ENCODE measurements around the gene ZNF500.
A peak's percentile ranks its signal among the peaks of the same experiment; 100 is the strongest.

Gene ZNF500

DNA sequence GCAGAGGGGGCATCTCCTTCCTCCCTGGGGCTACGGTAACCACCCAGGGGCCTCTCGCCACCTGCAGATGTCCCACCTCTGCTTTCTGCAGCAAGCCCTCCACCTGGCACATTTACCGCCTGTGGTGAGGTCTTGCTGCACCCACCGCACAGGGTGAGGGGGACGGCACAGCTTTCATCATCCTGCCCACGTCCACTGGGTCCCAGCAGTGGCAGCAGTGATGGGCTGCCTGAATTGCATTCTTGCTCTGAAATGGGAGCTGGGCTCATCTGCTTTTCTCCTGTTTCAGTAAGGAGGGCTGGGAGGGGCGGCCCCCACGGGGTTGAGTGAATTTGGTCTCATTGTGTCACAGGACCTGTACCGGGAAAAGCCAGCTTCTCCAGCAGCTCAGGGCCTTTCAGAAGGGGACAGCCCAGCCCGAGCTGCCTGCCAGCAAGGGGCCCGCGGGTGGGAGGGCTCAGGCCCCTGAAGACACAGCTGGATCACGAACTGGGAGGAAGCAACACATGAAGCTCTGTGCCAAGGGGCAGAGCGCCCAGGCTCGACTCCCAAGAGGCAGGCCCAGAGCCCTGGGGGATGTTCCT, 19.9 kb downstream of the ZNF500 start:
- no peak overlapping the region for H2BK5ac ChIP-seq (ENCODE audit: low read depth, low read length, poor library complexity, severe bottlenecking)
- no peak overlapping the region for H3K14ac ChIP-seq (ENCODE audit: low read length in 2 of 2)
- H2BK12ac ChIP-seq (ENCODE audit: low read length in 2 of 2) = no peak overlapping the region
- H3K18ac ChIP-seq (ENCODE audit: low read depth in 1 of 2, low read length in 2 of 2) = no peak overlapping the region
- H3K27me3 ChIP-seq (ENCODE audit: control insufficient read depth in 1 of 2, insufficient read depth in 1 of 2, low read length in 2 of 2) = no peaks in the 10 kb centered on the region
- peaks cover 4% of the 10 kb centered on the region for H3K79me1 ChIP-seq (replicated peaks; ENCODE audit: low read length, poor library complexity, severe bottlenecking)
- H3K9ac ChIP-seq (ENCODE audit: low read length) = no peak overlapping the region
- no peak overlapping the region for H3K4ac ChIP-seq (ENCODE audit: low read depth in 1 of 2, low read length in 2 of 2)
- H4K91ac ChIP-seq (ENCODE audit: low read length) = no peak overlapping the region
- no peak overlapping the region for H2BK15ac ChIP-seq (ENCODE audit: low read depth, poor library complexity, severe bottlenecking)
- H3K36me3 ChIP-seq (ENCODE audit: control insufficient read depth in 1 of 2, insufficient read depth in 2 of 2, low read depth in 1 of 2, low read length in 2 of 2) = peaks cover 18 to 40% of the 10 kb centered on the region in 2 experiments
- peak overlapping the region in 1 of 2 experiments; percentile 9 for H3K23ac ChIP-seq (ENCODE audit: low read length in 2 of 2)
- H3K9me3 ChIP-seq (ENCODE audit: control insufficient read depth, low read length) = no peaks in the 10 kb centered on the region
- no peak overlapping the region for H2BK120ac ChIP-seq (ENCODE audit: low read depth, low read length)
- no peak overlapping the region for H2AK5ac ChIP-seq (ENCODE audit: low read length, severe bottlenecking)
- no peak overlapping the region for H3K4me3 ChIP-seq (ENCODE audit: insufficient read depth in 1 of 2, low read depth in 1 of 2, low read length in 2 of 2)
- H4K8ac ChIP-seq (ENCODE audit: low read length) = no peak overlapping the region
- H3K4me2 ChIP-seq (ENCODE audit: low read length, poor library complexity, severe bottlenecking) = no peak overlapping the region
- H2AFZ ChIP-seq (ENCODE audit: low read depth, low read length) = no peak overlapping the region
- H3K27ac ChIP-seq (ENCODE audit: low read length, poor library complexity, severe bottlenecking) = no peak overlapping the region
- DNase-seq = no peak
- WGBS = 84% methylated on average over 15 of the region's 15 CpGs
- peaks cover 5% of the 10 kb centered on the region for H3K4me1 ChIP-seq (ENCODE audit: control insufficient read depth, insufficient read depth, low read depth, low read length)

DNA sequence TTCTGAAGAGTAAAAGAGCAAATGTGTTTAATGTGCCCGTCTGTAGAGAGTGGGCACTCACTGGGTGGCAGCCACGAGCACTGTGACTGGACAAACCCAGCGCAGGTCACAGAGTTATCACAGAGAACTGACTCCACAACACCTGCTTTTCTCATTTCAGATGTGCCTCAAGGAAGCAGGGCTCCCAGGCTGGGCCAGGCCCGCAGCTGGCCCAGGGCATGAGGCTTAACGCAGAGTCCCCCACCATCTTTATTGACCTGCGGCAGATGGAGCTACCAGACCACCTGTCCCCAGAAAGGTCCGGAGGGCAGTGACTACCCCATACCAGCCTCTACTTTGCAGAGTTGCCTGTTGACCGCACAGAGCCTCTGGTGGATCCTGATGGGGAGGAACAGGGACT, 20.7 kb downstream of the ZNF500 start:
- no peak for DNase-seq
- no peak overlapping the region for H3K18ac ChIP-seq (ENCODE audit: low read depth in 1 of 2, low read length in 2 of 2)
- no peak overlapping the region for H4K8ac ChIP-seq (ENCODE audit: low read length)
- no peak overlapping the region for H3K23ac ChIP-seq (ENCODE audit: low read length in 2 of 2)
- no peak overlapping the region for H3K4ac ChIP-seq (ENCODE audit: low read depth in 1 of 2, low read length in 2 of 2)
- H4K91ac ChIP-seq (ENCODE audit: low read length) = no peak overlapping the region
- 97% methylated on average over 8 of the region's 8 CpGs for WGBS
- H3K79me1 ChIP-seq (replicated peaks; ENCODE audit: low read length, poor library complexity, severe bottlenecking) = peaks cover 2% of the 10 kb centered on the region
- no peak overlapping the region for H2BK120ac ChIP-seq (ENCODE audit: low read depth, low read length)
- H2BK15ac ChIP-seq (ENCODE audit: low read depth, poor library complexity, severe bottlenecking) = no peak overlapping the region
- H3K4me1 ChIP-seq (ENCODE audit: control insufficient read depth, insufficient read depth, low read depth, low read length) = peaks cover 5% of the 10 kb centered on the region
- no peak overlapping the region for H2BK12ac ChIP-seq (ENCODE audit: low read length in 2 of 2)
- H2AFZ ChIP-seq (ENCODE audit: low read depth, low read length) = no peak overlapping the region
- H3K4me3 ChIP-seq (ENCODE audit: insufficient read depth in 1 of 2, low read depth in 1 of 2, low read length in 2 of 2) = no peak overlapping the region
- H3K14ac ChIP-seq (ENCODE audit: low read length in 2 of 2) = no peak overlapping the region
- H3K4me2 ChIP-seq (ENCODE audit: low read length, poor library complexity, severe bottlenecking) = no peak overlapping the region
- peaks cover 10 to 31% of the 10 kb centered on the region in 2 experiments for H3K36me3 ChIP-seq (ENCODE audit: control insufficient read depth in 1 of 2, insufficient read depth in 2 of 2, low read depth in 1 of 2, low read length in 2 of 2)
- no peak overlapping the region for H3K27ac ChIP-seq (ENCODE audit: low read length, poor library complexity, severe bottlenecking)
- H2AK5ac ChIP-seq (ENCODE audit: low read length, severe bottlenecking) = no peak overlapping the region
- no peak overlapping the region for H3K9ac ChIP-seq (ENCODE audit: low read length)
- H3K9me3 ChIP-seq (ENCODE audit: control insufficient read depth, low read length) = no peaks in the 10 kb centered on the region
- no peak overlapping the region for H2BK5ac ChIP-seq (ENCODE audit: low read depth, low read length, poor library complexity, severe bottlenecking)
- no peaks in the 10 kb centered on the region for H3K27me3 ChIP-seq (ENCODE audit: control insufficient read depth in 1 of 2, insufficient read depth in 1 of 2, low read length in 2 of 2)

DNA sequence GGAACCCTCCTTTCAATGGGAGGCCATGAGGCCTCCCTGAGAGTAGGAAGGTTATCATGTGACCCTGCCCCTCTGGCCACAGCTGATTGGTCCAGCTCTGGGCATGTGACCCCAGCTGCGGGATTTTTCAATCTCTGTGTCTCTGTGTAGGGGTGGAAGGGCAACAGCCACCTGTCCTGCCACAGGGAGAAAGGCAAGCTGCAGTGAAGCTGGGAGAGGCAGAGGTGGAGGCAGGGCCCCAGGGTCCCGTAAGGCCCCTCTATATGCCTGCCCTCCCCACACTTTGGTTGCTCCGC, 21.7 kb downstream of the ZNF500 start:
- no peak for DNase-seq
- 100% methylated on average over 3 of the region's 3 CpGs for WGBS
- Histone ChIP-seq H3K27ac (ENCODE audit: low read length, poor library complexity, severe bottlenecking) (no peak overlapping the region), H2BK5ac (ENCODE audit: low read depth, low read length, poor library complexity, severe bottlenecking) (no peak overlapping the region), H2AFZ (ENCODE audit: low read depth, low read length) (no peak overlapping the region), H3K9me3 (ENCODE audit: control insufficient read depth, low read length) (no peaks in the 10 kb centered on the region), H3K27me3 (ENCODE audit: control insufficient read depth in 1 of 2, insufficient read depth in 1 of 2, low read length in 2 of 2) (no peaks in the 10 kb centered on the region), H3K36me3 (ENCODE audit: control insufficient read depth in 1 of 2, insufficient read depth in 2 of 2, low read depth in 1 of 2, low read length in 2 of 2) (peaks cover 2 to 25% of the 10 kb centered on the region in 2 experiments), H3K4me1 (ENCODE audit: control insufficient read depth, insufficient read depth, low read depth, low read length) (peaks cover 5% of the 10 kb centered on the region), H3K18ac (ENCODE audit: low read depth in 1 of 2, low read length in 2 of 2) (no peak overlapping the region), H3K9ac (ENCODE audit: low read length) (no peak overlapping the region), H3K79me1 (replicated peaks; ENCODE audit: low read length, poor library complexity, severe bottlenecking) (peaks cover 2% of the 10 kb centered on the region), H2AK5ac (ENCODE audit: low read length, severe bottlenecking) (no peak overlapping the region), H2BK120ac (ENCODE audit: low read depth, low read length) (no peak overlapping the region), H2BK15ac (ENCODE audit: low read depth, poor library complexity, severe bottlenecking) (no peak overlapping the region), H2BK12ac (ENCODE audit: low read length in 2 of 2) (no peak overlapping the region), H3K4ac (ENCODE audit: low read depth in 1 of 2, low read length in 2 of 2) (no peak overlapping the region), H3K23ac (ENCODE audit: low read length in 2 of 2) (no peak overlapping the region), H3K14ac (ENCODE audit: low read length in 2 of 2) (no peak overlapping the region), H3K4me2 (ENCODE audit: low read length, poor library complexity, severe bottlenecking) (no peak overlapping the region), H3K4me3 (ENCODE audit: insufficient read depth in 1 of 2, low read depth in 1 of 2, low read length in 2 of 2) (no peak overlapping the region), H4K8ac (ENCODE audit: low read length) (no peak overlapping the region), H4K91ac (ENCODE audit: low read length) (no peak overlapping the region)

DNA sequence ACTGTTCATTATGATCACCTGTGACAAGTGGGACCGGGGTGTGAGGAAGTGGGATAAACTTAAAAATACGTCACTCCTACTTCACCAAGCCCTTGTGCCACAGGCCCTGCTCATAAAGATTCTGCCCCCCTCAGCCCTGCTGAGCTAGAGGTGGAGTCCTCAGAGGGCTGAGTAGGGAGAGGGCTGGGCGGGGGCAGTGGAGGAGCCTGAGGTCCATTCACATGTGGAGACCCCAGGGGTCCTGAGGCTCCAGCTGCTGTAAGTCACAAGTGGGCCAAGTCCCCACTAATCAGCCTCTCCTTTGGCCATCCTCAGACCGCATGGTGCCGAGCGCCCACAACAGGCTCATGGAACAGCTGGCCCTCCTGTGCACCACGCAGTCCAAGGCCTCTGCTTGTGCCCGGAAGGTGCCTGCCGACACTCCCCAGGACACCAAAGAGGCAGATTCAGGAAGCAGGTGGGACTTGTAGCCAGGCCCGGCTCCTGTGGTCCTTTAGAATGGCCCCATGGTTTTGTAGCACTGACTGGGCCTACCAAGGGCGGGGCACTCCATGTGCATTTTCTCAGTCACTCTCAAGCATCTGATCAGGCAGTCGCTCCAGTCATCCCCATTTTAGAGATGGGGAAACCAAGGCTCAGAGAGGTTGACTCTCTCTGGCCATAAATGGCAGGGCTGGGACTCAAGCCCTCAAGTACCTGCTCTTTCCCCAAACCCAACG, 22.2 kb downstream of the ZNF500 start:
- Histone ChIP-seq H3K9me3 (ENCODE audit: control insufficient read depth, low read length) (no peaks in the 10 kb centered on the region), H3K27me3 (ENCODE audit: control insufficient read depth in 1 of 2, insufficient read depth in 1 of 2, low read length in 2 of 2) (no peaks in the 10 kb centered on the region), H2AK5ac (ENCODE audit: low read length, severe bottlenecking) (no peak overlapping the region), H3K4ac (ENCODE audit: low read depth in 1 of 2, low read length in 2 of 2) (no peak overlapping the region), H2AFZ (ENCODE audit: low read depth, low read length) (no peak overlapping the region), H3K18ac (ENCODE audit: low read depth in 1 of 2, low read length in 2 of 2) (no peak overlapping the region), H3K27ac (ENCODE audit: low read length, poor library complexity, severe bottlenecking) (no peak overlapping the region), H3K4me1 (ENCODE audit: control insufficient read depth, insufficient read depth, low read depth, low read length) (peaks cover 5% of the 10 kb centered on the region), H2BK5ac (ENCODE audit: low read depth, low read length, poor library complexity, severe bottlenecking) (no peak overlapping the region), H3K23ac (ENCODE audit: low read length in 2 of 2) (no peak overlapping the region), H3K4me3 (ENCODE audit: insufficient read depth in 1 of 2, low read depth in 1 of 2, low read length in 2 of 2) (no peak overlapping the region), H4K91ac (ENCODE audit: low read length) (no peak overlapping the region), H4K8ac (ENCODE audit: low read length) (no peak overlapping the region), H3K36me3 (ENCODE audit: control insufficient read depth in 1 of 2, insufficient read depth in 2 of 2, low read depth in 1 of 2, low read length in 2 of 2) (peaks cover 0 to 20% of the 10 kb centered on the region in 2 experiments), H3K14ac (ENCODE audit: low read length in 2 of 2) (no peak overlapping the region), H2BK12ac (ENCODE audit: low read length in 2 of 2) (no peak overlapping the region), H3K9ac (ENCODE audit: low read length) (no peak overlapping the region), H2BK15ac (ENCODE audit: low read depth, poor library complexity, severe bottlenecking) (no peak overlapping the region), H3K79me1 (replicated peaks; ENCODE audit: low read length, poor library complexity, severe bottlenecking) (no peaks in the 10 kb centered on the region), H2BK120ac (ENCODE audit: low read depth, low read length) (no peak overlapping the region), H3K4me2 (ENCODE audit: low read length, poor library complexity, severe bottlenecking) (no peak overlapping the region)
- DNase-seq = no peak
- WGBS = 85% methylated on average over 11 of the region's 13 CpGs
